ENCODE measurements around the gene MEGF6. TPM values are rescaled to one million over a fixed set of nuclear protein-coding genes. Genes with fewer than 3 reads are reported as not detected.

The MEGF6 gene
- total RNA-seq, 1 experiment from 2014 or later = 32.4 TPM

DNA sequence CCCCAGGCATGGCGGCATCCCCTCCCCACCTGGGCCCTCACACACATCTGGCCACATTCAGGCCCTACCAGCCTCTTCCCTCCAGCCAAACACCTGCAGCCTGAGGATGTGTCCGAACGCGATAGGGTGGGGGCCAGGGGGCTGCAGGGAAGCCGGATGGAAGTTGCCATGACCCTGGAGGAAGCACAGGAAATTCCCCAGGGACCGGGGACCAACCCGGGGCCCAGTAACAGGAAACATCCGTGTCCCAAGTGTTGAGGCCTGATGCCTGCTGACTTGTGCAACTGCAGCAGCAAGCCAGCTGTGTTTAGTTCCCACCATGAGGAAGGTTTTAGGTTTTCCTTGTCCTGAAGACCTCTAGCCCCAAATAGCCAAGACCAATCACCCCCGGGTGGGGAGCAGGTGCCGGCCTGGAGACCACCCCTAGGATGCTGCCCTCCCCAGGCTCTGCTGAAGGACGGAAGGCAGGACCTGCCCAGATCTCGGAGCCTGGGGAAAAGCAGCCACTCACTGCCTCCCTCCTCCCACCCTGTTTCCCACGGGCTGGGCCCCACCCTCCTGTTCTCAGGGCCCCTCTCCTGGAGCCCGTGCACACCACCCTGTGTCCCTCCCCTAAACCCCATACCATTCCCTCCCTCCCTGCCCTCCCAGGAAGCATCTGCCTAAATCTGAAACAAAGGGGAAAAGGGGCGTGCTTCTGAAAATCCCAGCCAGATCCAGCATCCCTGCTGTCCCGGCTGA lies 29.8 kb downstream of the MEGF6 start:
- Mint-ChIP-seq H3K27ac (ENCODE audit: unreplicated experiment) (no peak overlapping the region), H3K27me3 (ENCODE audit: unreplicated experiment) (no peaks in the 10 kb centered on the region), H3K4me3 (ENCODE audit: low read depth, unreplicated experiment) (no peak overlapping the region), H3K36me3 (ENCODE audit: insufficient read depth, unreplicated experiment) (peaks cover 14% of the 10 kb centered on the region), H3K4me1 (ENCODE audit: low read depth, unreplicated experiment) (no peaks in the 10 kb centered on the region), H3K9me3 (ENCODE audit: low read depth, unreplicated experiment) (no peaks in the 10 kb centered on the region)
- no TSS peak for BruUV-seq (replicated peaks)
- no peak for DNase-seq
- intact Hi-C loops (cut with micrococcal nuclease; ENCODE audit: unreplicated experiment) = no loop called here
- TF ChIP-seq, protein P1, sequence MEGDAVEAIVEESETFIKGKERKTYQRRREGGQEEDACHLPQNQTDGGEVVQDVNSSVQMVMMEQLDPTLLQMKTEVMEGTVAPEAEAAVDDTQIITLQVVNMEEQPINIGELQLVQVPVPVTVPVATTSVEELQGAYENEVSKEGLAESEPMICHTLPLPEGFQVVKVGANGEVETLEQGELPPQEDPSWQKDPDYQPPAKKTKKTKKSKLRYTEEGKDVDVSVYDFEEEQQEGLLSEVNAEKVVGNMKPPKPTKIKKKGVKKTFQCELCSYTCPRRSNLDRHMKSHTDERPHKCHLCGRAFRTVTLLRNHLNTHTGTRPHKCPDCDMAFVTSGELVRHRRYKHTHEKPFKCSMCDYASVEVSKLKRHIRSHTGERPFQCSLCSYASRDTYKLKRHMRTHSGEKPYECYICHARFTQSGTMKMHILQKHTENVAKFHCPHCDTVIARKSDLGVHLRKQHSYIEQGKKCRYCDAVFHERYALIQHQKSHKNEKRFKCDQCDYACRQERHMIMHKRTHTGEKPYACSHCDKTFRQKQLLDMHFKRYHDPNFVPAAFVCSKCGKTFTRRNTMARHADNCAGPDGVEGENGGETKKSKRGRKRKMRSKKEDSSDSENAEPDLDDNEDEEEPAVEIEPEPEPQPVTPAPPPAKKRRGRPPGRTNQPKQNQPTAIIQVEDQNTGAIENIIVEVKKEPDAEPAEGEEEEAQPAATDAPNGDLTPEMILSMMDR (IDR thresholded peaks at IDR 0.05; ENCODE audit: unreplicated experiment) = no peak
- CTCF ChIA-PET = no interaction called here

DNA sequence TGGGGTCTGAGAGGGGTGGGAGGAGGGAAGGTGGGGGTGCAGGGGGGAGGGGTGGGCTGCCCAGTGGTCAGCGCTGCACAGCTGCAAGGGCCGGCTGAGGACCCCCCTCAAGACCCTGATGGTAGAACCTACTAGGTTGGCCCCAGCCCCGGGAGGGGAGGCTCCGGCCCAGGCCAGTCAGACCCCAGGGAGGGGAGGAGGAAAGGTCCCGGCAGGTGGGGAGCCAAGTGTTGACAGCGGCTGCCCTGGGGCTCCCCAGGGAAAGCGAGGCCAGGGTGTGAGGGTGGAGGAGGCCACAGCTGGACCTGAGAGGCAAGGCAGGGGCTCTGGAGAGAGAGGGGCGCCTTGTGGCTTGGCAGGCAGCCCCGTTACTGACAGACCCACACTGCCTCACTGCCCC lies 31.1 kb downstream of the MEGF6 start:
- Mint-ChIP-seq H3K4me3 (ENCODE audit: low read depth, unreplicated experiment) (no peak overlapping the region), H3K9me3 (ENCODE audit: low read depth, unreplicated experiment) (no peaks in the 10 kb centered on the region), H3K27ac (ENCODE audit: unreplicated experiment) (no peak overlapping the region), H3K4me1 (ENCODE audit: low read depth, unreplicated experiment) (no peaks in the 10 kb centered on the region), H3K36me3 (ENCODE audit: insufficient read depth, unreplicated experiment) (peaks cover 14% of the 10 kb centered on the region), H3K27me3 (ENCODE audit: unreplicated experiment) (no peaks in the 10 kb centered on the region)
- TF ChIP-seq, protein P1 (IDR thresholded peaks at IDR 0.05; ENCODE audit: unreplicated experiment) = no peak
- BruUV-seq (replicated peaks) = no TSS peak
- intact Hi-C loops (cut with micrococcal nuclease; ENCODE audit: unreplicated experiment) = no loop called here
- CTCF ChIA-PET = no interaction called here
- DNase-seq = no peak

DNA sequence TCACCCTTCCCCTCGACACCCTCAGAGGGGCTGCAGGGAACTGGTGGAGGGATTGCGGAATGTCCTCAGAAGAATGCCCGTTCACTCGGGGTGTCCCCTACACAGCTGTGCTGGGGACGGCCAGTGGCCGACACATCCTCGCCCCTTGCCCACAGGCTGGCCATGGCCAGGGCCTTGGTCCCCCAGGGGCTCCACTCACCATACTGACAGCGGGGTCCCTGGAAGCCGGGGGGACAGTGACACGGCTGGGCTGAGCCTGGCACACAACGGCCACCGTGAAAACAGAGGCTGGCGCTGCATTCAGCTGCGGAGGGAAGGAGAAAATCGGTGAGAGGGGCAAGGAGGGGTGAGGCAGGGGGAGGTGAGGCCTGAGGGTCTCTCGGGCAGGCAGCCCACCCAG lies 31.7 kb downstream of the MEGF6 start:
- CTCF ChIA-PET = no interaction called here
- DNase-seq = no peak
- BruUV-seq (replicated peaks) = no TSS peak
- Mint-ChIP-seq H3K27me3 (ENCODE audit: unreplicated experiment) (no peaks in the 10 kb centered on the region), H3K4me1 (ENCODE audit: low read depth, unreplicated experiment) (no peaks in the 10 kb centered on the region), H3K27ac (ENCODE audit: unreplicated experiment) (no peak overlapping the region), H3K36me3 (ENCODE audit: insufficient read depth, unreplicated experiment) (peaks cover 12% of the 10 kb centered on the region), H3K4me3 (ENCODE audit: low read depth, unreplicated experiment) (no peak overlapping the region), H3K9me3 (ENCODE audit: low read depth, unreplicated experiment) (no peaks in the 10 kb centered on the region)
- TF ChIP-seq, protein P1 (IDR thresholded peaks at IDR 0.05; ENCODE audit: unreplicated experiment) = no peak
- intact Hi-C loops (cut with micrococcal nuclease; ENCODE audit: unreplicated experiment) = no loop called here

DNA sequence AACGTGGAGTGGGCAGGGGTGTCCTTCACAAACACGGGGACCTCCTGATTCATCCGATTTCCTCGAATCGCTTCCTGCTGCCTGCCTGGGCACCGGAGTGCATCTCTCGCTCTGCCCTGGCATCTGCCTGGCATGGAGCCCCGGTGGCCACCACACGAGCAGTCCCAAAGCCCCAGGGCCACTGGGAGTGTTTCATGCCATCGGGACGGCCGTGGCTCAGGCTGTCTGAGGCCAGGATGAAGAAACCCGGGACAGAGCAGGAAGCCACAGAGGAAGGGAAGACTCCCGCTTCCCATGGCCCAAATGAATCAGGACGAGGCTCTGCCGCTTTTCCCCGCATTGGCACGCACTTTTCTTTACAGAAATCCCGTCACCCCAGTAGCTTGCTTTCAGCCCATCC lies 32.4 kb downstream of the MEGF6 start:
- H3K27me3 Mint-ChIP-seq (ENCODE audit: unreplicated experiment) = no peaks in the 10 kb centered on the region
- intact Hi-C loops (cut with micrococcal nuclease; ENCODE audit: unreplicated experiment) = no loop called here
- TF ChIP-seq, protein P1 (IDR thresholded peaks at IDR 0.05; ENCODE audit: unreplicated experiment) = no peak
- H3K4me1 Mint-ChIP-seq (ENCODE audit: low read depth, unreplicated experiment) = no peaks in the 10 kb centered on the region
- no peak overlapping the region for H3K4me3 Mint-ChIP-seq (ENCODE audit: low read depth, unreplicated experiment)
- H3K36me3 Mint-ChIP-seq (ENCODE audit: insufficient read depth, unreplicated experiment) = peaks cover 6% of the 10 kb centered on the region
- H3K27ac Mint-ChIP-seq (ENCODE audit: unreplicated experiment) = no peak overlapping the region
- DNase-seq = no peak
- H3K9me3 Mint-ChIP-seq (ENCODE audit: low read depth, unreplicated experiment) = no peaks in the 10 kb centered on the region
- CTCF ChIA-PET = no interaction called here
- no TSS peak for BruUV-seq (replicated peaks)

All from Calu3 (cell line).